GM12878 (cell line): ENCODE measurements around the gene SBF2.

Source experiments
- BHLHE40 ChIP-seq, 2 experiments: fragments of 450-650 bp in 1 of 2; IDR thresholded peaks; 2 replicates each; pipeline ENCODE4 v1.6.1; 2011 to 2017; ENCODE audit warnings: low read depth in 2 of 2, borderline replicate concordance in 1 of 2, improper control_type of control experiment in 1 of 2, low read length in 1 of 2, mild to moderate bottlenecking in 1 of 2
- CTCF ChIP-seq, 3 experiments: IDR thresholded peaks in 2 of 3; conservative IDR thresholded peaks in 1 of 3; 2 replicates each; pipeline ENCODE4 v1.5.1; 2011; ENCODE audit warnings: low read depth in 3 of 3, low read length in 3 of 3, mild to moderate bottlenecking in 3 of 3, control low read depth in 2 of 3, moderate library complexity in 2 of 3, inconsistent platforms in 1 of 3, mixed read lengths in 1 of 3; ENCODE audit not compliant: control insufficient read depth in 2 of 3, insufficient read depth in 1 of 3; ENCODE audit errors: extremely low read depth in 1 of 3
- E2F4 ChIP-seq: IDR thresholded peaks from 2 replicates; pipeline ENCODE4 v1.6.1; 2012; ENCODE audit warnings: low read depth, low read length, improper control_type of control experiment
- KDM1A ChIP-seq: fragments of 200-600 bp; sonication (generic); IDR thresholded peaks from 2 replicates; pipeline ENCODE4 v1.6.1; 2016; ENCODE audit warnings: borderline replicate concordance
- NRF1 ChIP-seq: conservative IDR thresholded peaks from 2 replicates; pipeline ENCODE4 v1.6.1; 2011; ENCODE audit warnings: mild to moderate bottlenecking, low read depth, low read length, improper control_type of control experiment
- POLR2A ChIP-seq: IDR thresholded peaks from 2 replicates; pipeline ENCODE4 v1.6.1; 2011; ENCODE audit warnings: low read depth, mild to moderate bottlenecking, low read length
- POLR2AphosphoS5 ChIP-seq: IDR thresholded peaks from 2 replicates; pipeline ENCODE4 v1.6.1; 2011; ENCODE audit warnings: mild to moderate bottlenecking, low read length, inconsistent platforms
- RAD51 ChIP-seq: fragments of 450-650 bp; IDR thresholded peaks from 2 replicates; pipeline ENCODE4 v1.6.1; 2016; ENCODE audit warnings: moderate library complexity, mild to moderate bottlenecking, inconsistent platforms
- RBBP5 ChIP-seq: fragments of 200-600 bp; sonication (generic); conservative IDR thresholded peaks from 2 replicates; pipeline ENCODE4 v1.6.1; 2016
- RCOR1 ChIP-seq: conservative IDR thresholded peaks from 2 replicates; pipeline ENCODE4 v1.6.1; 2012; ENCODE audit warnings: low read depth, low read length, improper control_type of control experiment
- REST ChIP-seq: IDR thresholded peaks from 2 replicates; pipeline ENCODE4 v1.6.1; 2012; ENCODE audit warnings: mild to moderate bottlenecking, low read depth, low read length
- SPI1 ChIP-seq: IDR thresholded peaks from 2 replicates; pipeline ENCODE4 v1.6.1; 2011; ENCODE audit warnings: low read depth, mild to moderate bottlenecking, low read length, moderate library complexity, borderline replicate concordance; ENCODE audit not compliant: insufficient read depth
- TF ChIP-seq, protein P1 (sequence below): IDR thresholded peaks from 2 replicates; pipeline ENCODE4 v1.6.1; 2012; ENCODE audit warnings: low read length, inconsistent platforms
- TF ChIP-seq, protein P2 (sequence below): IDR thresholded peaks from 2 replicates; pipeline ENCODE4 v1.6.1; 2011; ENCODE audit warnings: borderline replicate concordance, low read depth, mild to moderate bottlenecking, moderate library complexity, low read length; ENCODE audit not compliant: insufficient read depth, poor library complexity, severe bottlenecking

- no peak for TF ChIP-seq RBBP5
- TF ChIP-seq RCOR1 = no peak
- TF ChIP-seq POLR2AphosphoS5 = no peak
- TF ChIP-seq E2F4 = no peak
- no peak for TF ChIP-seq CTCF (IDR thresholded peaks at IDR 0.05 in 2 of 3, conservative IDR thresholded peaks at IDR 0.05 in 1 of 3; ENCODE audit: control insufficient read depth in 2 of 3, extremely low read depth in 1 of 3, insufficient read depth in 1 of 3, low read depth in 3 of 3, low read length in 3 of 3)
- TF ChIP-seq BHLHE40 (IDR thresholded peaks at IDR 0.05; ENCODE audit: borderline replicate concordance in 1 of 2, low read depth in 2 of 2, low read length in 1 of 2) = no peak
- no peak for TF ChIP-seq POLR2A
- no peak for TF ChIP-seq KDM1A
- no peak for TF ChIP-seq REST
- TF ChIP-seq, protein P1, sequence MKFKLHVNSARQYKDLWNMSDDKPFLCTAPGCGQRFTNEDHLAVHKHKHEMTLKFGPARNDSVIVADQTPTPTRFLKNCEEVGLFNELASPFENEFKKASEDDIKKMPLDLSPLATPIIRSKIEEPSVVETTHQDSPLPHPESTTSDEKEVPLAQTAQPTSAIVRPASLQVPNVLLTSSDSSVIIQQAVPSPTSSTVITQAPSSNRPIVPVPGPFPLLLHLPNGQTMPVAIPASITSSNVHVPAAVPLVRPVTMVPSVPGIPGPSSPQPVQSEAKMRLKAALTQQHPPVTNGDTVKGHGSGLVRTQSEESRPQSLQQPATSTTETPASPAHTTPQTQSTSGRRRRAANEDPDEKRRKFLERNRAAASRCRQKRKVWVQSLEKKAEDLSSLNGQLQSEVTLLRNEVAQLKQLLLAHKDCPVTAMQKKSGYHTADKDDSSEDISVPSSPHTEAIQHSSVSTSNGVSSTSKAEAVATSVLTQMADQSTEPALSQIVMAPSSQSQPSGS = peak; percentile 65; the same call in 1 of the 2 replicates
- TF ChIP-seq, protein P2, sequence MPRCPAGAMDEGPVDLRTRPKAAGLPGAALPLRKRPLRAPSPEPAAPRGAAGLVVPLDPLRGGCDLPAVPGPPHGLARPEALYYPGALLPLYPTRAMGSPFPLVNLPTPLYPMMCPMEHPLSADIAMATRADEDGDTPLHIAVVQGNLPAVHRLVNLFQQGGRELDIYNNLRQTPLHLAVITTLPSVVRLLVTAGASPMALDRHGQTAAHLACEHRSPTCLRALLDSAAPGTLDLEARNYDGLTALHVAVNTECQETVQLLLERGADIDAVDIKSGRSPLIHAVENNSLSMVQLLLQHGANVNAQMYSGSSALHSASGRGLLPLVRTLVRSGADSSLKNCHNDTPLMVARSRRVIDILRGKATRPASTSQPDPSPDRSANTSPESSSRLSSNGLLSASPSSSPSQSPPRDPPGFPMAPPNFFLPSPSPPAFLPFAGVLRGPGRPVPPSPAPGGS = no peak
- TF ChIP-seq NRF1 = no peak
- TF ChIP-seq SPI1 = no peak
- TF ChIP-seq RAD51 = no peak
These were observed 455.1 kb downstream of the SBF2 start for GRCh38 chr11:9838961-9839360.
